HEK293 (cell line): ENCODE results near the gene CCNG1.

Experiments used
- KLF7 ChIP-seq: fragments of 450-650 bp; formaldehyde crosslinking; IDR thresholded peaks from 2 replicates; pipeline ENCODE4 v1.5.1; 2016; ENCODE audit warnings: missing biosample characterization, missing genetic modification characterization, borderline replicate concordance
- MYNN ChIP-seq: fragments of 450-650 bp; formaldehyde crosslinking; IDR thresholded peaks from 2 replicates; pipeline ENCODE4 v1.5.1; 2016; ENCODE audit warnings: missing biosample characterization, missing genetic modification characterization, borderline replicate concordance
- OVOL3 ChIP-seq: fragments of 450-650 bp; formaldehyde crosslinking; IDR thresholded peaks from 2 replicates; pipeline ENCODE4 v1.5.1; 2016; ENCODE audit warnings: missing biosample characterization, missing genetic modification characterization
- SCRT2 ChIP-seq: fragments of 450-650 bp; formaldehyde crosslinking; IDR thresholded peaks from 2 replicates; pipeline ENCODE4 v1.5.1; 2016; ENCODE audit warnings: missing biosample characterization, missing genetic modification characterization
- ZFP69B ChIP-seq: fragments of 450-650 bp; formaldehyde crosslinking; IDR thresholded peaks from 2 replicates; pipeline ENCODE4 v1.5.1; 2016; ENCODE audit warnings: missing biosample characterization, missing genetic modification characterization
- ZNF16 ChIP-seq: fragments of 450-650 bp; formaldehyde crosslinking; IDR thresholded peaks from 2 replicates; pipeline ENCODE4 v1.5.1; 2016; ENCODE audit warnings: low read depth, missing biosample characterization, missing genetic modification characterization
- ZNF274 ChIP-seq, 2 experiments: fragments of 200-500 bp in 1 of 2; fragments of 450-650 bp in 1 of 2; sonication (Bioruptor generic) in 1 of 2; formaldehyde crosslinking in 1 of 2; IDR thresholded peaks; 2 replicates each; pipeline versions ENCODE4 v1.5.1 to v1.6.1; 2014 to 2016; ENCODE audit warnings: borderline replicate concordance in 1 of 2, inconsistent platforms in 1 of 2, low read length in 1 of 2, missing biosample characterization in 1 of 2, missing genetic modification characterization in 1 of 2
- ZNF335 ChIP-seq: fragments of 450-650 bp; formaldehyde crosslinking; conservative IDR thresholded peaks from 2 replicates; pipeline ENCODE4 v1.5.1; 2016; ENCODE audit warnings: missing biosample characterization, missing genetic modification characterization
- ZNF350 ChIP-seq: fragments of 450-650 bp; formaldehyde crosslinking; IDR thresholded peaks from 2 replicates; pipeline ENCODE4 v1.5.0; 2017; ENCODE audit warnings: missing biosample characterization, mild to moderate bottlenecking, missing genetic modification characterization
- ZNF423 ChIP-seq: fragments of 450-650 bp; formaldehyde crosslinking; IDR thresholded peaks from 2 replicates; pipeline ENCODE4 v1.5.1; 2016; ENCODE audit warnings: missing biosample characterization, missing genetic modification characterization
- ZNF560 ChIP-seq: fragments of 450-650 bp; formaldehyde crosslinking; IDR thresholded peaks from 2 replicates; pipeline ENCODE4 v1.5.1; 2017; ENCODE audit warnings: missing biosample characterization, missing genetic modification characterization, borderline replicate concordance
- ZNF571 ChIP-seq: fragments of 450-650 bp; formaldehyde crosslinking; IDR thresholded peaks from 2 replicates; pipeline ENCODE4 v1.5.0; 2017; ENCODE audit warnings: missing biosample characterization, missing genetic modification characterization
- ZNF596 ChIP-seq: fragments of 450-650 bp; IDR thresholded peaks from 2 replicates; pipeline ENCODE4 v1.5.0; 2018; ENCODE audit warnings: missing biosample characterization, mild to moderate bottlenecking, missing genetic modification characterization, moderate library complexity
- ZNF707 ChIP-seq: fragments of 450-650 bp; formaldehyde crosslinking; IDR thresholded peaks from 2 replicates; pipeline ENCODE4 v1.5.1; 2016; ENCODE audit warnings: missing biosample characterization, missing genetic modification characterization
- ZNF76 ChIP-seq: fragments of 450-650 bp; formaldehyde crosslinking; IDR thresholded peaks from 2 replicates; pipeline ENCODE4; 2016; ENCODE audit warnings: low read depth, missing biosample characterization, missing genetic modification characterization, borderline replicate concordance
- TF ChIP-seq, protein P1 (sequence below): fragments of 450-650 bp; formaldehyde crosslinking; IDR thresholded peaks from 2 replicates; pipeline ENCODE4 v1.5.1; 2016; ENCODE audit warnings: missing biosample characterization, missing genetic modification characterization, low read depth
- TF ChIP-seq, protein P2 (sequence below): fragments of 450-650 bp; formaldehyde crosslinking; IDR thresholded peaks from 2 replicates; pipeline ENCODE4 v1.5.1; 2016; ENCODE audit warnings: missing biosample characterization, missing genetic modification characterization
- TF ChIP-seq, protein P3 (sequence below): fragments of 450-650 bp; formaldehyde crosslinking; IDR thresholded peaks from 2 replicates; pipeline ENCODE4 v1.5.1; 2017; ENCODE audit warnings: missing biosample characterization, missing genetic modification characterization
- TF ChIP-seq, protein P4 (sequence below): fragments of 450-650 bp; formaldehyde crosslinking; IDR thresholded peaks from 2 replicates; pipeline ENCODE4 v1.5.1; 2016; ENCODE audit warnings: missing biosample characterization, missing genetic modification characterization
- TF ChIP-seq, protein P5 (sequence below): fragments of 450-650 bp; formaldehyde crosslinking; IDR thresholded peaks from 2 replicates; pipeline ENCODE4 v1.5.1; 2016; ENCODE audit warnings: missing biosample characterization, missing genetic modification characterization
- TF ChIP-seq, protein P6 (sequence below): fragments of 450-650 bp; formaldehyde crosslinking; IDR thresholded peaks from 2 replicates; pipeline ENCODE4 v1.5.1; 2016; ENCODE audit warnings: missing biosample characterization, missing genetic modification characterization
- TF ChIP-seq, protein P7 (sequence below): fragments of 450-650 bp; formaldehyde crosslinking; IDR thresholded peaks from 2 replicates; pipeline ENCODE4 v1.5.1; 2016; ENCODE audit warnings: missing biosample characterization, missing genetic modification characterization
- TF ChIP-seq, protein P8 (sequence below): fragments of 450-650 bp; formaldehyde crosslinking; IDR thresholded peaks from 2 replicates; pipeline ENCODE4 v1.5.1; 2017; ENCODE audit warnings: missing biosample characterization, missing genetic modification characterization

CCNG1 gene

DNA sequence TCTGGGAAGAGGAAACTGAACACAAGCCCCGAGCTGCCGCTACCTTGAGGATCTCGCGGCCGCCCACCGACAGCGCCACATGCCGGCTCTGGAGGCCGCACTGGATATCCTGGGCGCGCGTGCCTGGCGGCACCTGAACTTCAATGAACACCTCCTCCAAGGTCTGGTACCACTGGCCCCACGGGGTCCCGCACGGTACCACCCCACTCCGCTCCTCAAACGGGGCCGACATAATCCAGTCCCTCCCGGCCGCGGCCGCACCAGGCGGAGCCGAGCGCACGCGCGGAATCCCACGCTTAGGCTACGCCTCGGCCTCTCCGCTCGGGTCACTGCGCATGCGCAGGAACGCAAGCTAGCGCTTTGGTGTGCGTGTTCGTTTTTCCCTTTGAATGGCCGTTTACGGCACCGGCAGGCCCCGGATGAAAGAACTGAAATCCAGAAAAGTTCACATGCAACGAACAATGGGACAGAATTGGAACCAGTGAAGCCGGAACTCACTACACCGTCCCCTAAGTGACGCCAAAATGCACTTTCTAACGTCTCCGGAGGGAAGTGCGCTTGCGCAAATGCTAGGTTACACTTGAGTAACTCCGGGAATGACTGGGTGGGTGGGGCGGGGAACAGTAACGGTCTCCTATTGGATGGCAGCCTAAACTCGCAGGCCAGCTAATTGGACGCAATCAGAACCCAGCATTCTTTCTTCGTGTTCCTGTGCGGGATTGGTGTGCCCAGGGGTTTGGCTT, 22.6 kb downstream of the CCNG1 start, which contains the start of gene NUDCD2 (continued):
- TF ChIP-seq, protein P1, sequence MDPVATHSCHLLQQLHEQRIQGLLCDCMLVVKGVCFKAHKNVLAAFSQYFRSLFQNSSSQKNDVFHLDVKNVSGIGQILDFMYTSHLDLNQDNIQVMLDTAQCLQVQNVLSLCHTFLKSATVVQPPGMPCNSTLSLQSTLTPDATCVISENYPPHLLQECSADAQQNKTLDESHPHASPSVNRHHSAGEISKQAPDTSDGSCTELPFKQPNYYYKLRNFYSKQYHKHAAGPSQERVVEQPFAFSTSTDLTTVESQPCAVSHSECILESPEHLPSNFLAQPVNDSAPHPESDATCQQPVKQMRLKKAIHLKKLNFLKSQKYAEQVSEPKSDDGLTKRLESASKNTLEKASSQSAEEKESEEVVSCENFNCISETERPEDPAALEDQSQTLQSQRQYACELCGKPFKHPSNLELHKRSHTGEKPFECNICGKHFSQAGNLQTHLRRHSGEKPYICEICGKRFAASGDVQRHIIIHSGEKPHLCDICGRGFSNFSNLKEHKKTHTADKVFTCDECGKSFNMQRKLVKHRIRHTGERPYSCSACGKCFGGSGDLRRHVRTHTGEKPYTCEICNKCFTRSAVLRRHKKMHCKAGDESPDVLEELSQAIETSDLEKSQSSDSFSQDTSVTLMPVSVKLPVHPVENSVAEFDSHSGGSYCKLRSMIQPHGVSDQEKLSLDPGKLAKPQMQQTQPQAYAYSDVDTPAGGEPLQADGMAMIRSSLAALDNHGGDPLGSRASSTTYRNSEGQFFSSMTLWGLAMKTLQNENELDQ (tag by site-specific recombination), result no peak
- TF ChIP-seq ZFP69B (tag by site-specific recombination), result peak; percentile 47; the same call in 1 of the 2 replicates
- peak; percentile 75 for TF ChIP-seq ZNF76 (tag by site-specific recombination)
- TF ChIP-seq ZNF560 (tag by site-specific recombination), result no peak
- TF ChIP-seq MYNN (tag by site-specific recombination), result no peak
- no peak for TF ChIP-seq ZNF571 (tag by site-specific recombination)
- peak; percentile 80 for TF ChIP-seq ZNF335
- TF ChIP-seq, protein P2, sequence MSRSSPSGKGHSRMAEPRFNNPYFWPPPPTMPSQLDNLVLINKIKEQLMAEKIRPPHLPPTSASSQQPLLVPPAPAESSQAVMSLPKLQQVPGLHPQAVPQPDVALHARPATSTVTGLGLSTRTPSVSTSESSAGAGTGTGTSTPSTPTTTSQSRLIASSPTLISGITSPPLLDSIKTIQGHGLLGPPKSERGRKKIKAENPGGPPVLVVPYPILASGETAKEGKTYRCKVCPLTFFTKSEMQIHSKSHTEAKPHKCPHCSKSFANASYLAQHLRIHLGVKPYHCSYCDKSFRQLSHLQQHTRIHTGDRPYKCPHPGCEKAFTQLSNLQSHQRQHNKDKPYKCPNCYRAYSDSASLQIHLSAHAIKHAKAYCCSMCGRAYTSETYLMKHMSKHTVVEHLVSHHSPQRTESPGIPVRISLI (tag by site-specific recombination), result no peak
- no peak for TF ChIP-seq ZNF423
- no peak for TF ChIP-seq KLF7 (tag by site-specific recombination)
- TF ChIP-seq ZNF350 (tag by site-specific recombination), result no peak
- TF ChIP-seq ZNF707 (tag by site-specific recombination), result no peak
- TF ChIP-seq, protein P3, sequence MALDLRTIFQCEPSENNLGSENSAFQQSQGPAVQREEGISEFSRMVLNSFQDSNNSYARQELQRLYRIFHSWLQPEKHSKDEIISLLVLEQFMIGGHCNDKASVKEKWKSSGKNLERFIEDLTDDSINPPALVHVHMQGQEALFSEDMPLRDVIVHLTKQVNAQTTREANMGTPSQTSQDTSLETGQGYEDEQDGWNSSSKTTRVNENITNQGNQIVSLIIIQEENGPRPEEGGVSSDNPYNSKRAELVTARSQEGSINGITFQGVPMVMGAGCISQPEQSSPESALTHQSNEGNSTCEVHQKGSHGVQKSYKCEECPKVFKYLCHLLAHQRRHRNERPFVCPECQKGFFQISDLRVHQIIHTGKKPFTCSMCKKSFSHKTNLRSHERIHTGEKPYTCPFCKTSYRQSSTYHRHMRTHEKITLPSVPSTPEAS (tag by site-specific recombination), result no peak
- TF ChIP-seq, protein P4, sequence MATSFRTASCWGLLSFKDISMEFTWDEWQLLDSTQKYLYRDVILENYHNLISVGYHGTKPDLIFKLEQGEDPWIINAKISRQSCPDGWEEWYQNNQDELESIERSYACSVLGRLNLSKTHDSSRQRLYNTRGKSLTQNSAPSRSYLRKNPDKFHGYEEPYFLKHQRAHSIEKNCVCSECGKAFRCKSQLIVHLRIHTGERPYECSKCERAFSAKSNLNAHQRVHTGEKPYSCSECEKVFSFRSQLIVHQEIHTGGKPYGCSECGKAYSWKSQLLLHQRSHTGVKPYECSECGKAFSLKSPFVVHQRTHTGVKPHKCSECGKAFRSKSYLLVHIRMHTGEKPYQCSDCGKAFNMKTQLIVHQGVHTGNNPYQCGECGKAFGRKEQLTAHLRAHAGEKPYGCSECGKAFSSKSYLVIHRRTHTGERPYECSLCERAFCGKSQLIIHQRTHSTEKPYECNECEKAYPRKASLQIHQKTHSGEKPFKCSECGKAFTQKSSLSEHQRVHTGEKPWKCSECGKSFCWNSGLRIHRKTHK (tag by site-specific recombination), result no peak
- TF ChIP-seq ZNF596 (tag by site-specific recombination), result no peak
- TF ChIP-seq, protein P5, sequence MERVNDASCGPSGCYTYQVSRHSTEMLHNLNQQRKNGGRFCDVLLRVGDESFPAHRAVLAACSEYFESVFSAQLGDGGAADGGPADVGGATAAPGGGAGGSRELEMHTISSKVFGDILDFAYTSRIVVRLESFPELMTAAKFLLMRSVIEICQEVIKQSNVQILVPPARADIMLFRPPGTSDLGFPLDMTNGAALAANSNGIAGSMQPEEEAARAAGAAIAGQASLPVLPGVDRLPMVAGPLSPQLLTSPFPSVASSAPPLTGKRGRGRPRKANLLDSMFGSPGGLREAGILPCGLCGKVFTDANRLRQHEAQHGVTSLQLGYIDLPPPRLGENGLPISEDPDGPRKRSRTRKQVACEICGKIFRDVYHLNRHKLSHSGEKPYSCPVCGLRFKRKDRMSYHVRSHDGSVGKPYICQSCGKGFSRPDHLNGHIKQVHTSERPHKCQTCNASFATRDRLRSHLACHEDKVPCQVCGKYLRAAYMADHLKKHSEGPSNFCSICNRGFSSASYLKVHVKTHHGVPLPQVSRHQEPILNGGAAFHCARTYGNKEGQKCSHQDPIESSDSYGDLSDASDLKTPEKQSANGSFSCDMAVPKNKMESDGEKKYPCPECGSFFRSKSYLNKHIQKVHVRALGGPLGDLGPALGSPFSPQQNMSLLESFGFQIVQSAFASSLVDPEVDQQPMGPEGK, result peak; percentile 67
- no peak for TF ChIP-seq ZNF274 (IDR thresholded peaks at IDR 0.05; ENCODE audit: low read length)
- no peak for TF ChIP-seq ZNF274 (tag by site-specific recombination; IDR thresholded peaks at IDR 0.05; ENCODE audit: borderline replicate concordance)
- no peak for TF ChIP-seq SCRT2
- TF ChIP-seq, protein P6, sequence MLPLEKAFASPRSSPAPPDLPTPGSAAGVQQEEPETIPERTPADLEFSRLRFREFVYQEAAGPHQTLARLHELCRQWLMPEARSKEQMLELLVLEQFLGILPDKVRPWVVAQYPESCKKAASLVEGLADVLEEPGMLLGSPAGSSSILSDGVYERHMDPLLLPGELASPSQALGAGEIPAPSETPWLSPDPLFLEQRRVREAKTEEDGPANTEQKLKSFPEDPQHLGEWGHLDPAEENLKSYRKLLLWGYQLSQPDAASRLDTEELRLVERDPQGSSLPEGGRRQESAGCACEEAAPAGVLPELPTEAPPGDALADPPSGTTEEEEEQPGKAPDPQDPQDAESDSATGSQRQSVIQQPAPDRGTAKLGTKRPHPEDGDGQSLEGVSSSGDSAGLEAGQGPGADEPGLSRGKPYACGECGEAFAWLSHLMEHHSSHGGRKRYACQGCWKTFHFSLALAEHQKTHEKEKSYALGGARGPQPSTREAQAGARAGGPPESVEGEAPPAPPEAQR (tag by site-specific recombination), result no peak
- TF ChIP-seq ZNF16 (tag by site-specific recombination), result no peak
- peak; percentile 37; the same call in 1 of the 2 replicates for TF ChIP-seq OVOL3 (tag by site-specific recombination)
- TF ChIP-seq, protein P7, sequence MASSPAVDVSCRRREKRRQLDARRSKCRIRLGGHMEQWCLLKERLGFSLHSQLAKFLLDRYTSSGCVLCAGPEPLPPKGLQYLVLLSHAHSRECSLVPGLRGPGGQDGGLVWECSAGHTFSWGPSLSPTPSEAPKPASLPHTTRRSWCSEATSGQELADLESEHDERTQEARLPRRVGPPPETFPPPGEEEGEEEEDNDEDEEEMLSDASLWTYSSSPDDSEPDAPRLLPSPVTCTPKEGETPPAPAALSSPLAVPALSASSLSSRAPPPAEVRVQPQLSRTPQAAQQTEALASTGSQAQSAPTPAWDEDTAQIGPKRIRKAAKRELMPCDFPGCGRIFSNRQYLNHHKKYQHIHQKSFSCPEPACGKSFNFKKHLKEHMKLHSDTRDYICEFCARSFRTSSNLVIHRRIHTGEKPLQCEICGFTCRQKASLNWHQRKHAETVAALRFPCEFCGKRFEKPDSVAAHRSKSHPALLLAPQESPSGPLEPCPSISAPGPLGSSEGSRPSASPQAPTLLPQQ (tag by site-specific recombination), result peak; percentile 45; the same call in 1 of the 2 replicates
- TF ChIP-seq, protein P8, sequence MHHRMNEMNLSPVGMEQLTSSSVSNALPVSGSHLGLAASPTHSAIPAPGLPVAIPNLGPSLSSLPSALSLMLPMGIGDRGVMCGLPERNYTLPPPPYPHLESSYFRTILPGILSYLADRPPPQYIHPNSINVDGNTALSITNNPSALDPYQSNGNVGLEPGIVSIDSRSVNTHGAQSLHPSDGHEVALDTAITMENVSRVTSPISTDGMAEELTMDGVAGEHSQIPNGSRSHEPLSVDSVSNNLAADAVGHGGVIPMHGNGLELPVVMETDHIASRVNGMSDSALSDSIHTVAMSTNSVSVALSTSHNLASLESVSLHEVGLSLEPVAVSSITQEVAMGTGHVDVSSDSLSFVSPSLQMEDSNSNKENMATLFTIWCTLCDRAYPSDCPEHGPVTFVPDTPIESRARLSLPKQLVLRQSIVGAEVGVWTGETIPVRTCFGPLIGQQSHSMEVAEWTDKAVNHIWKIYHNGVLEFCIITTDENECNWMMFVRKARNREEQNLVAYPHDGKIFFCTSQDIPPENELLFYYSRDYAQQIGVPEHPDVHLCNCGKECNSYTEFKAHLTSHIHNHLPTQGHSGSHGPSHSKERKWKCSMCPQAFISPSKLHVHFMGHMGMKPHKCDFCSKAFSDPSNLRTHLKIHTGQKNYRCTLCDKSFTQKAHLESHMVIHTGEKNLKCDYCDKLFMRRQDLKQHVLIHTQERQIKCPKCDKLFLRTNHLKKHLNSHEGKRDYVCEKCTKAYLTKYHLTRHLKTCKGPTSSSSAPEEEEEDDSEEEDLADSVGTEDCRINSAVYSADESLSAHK (tag by site-specific recombination), result no peak
